HG03460 (cell line): ENCODE data around the gene HAL.

Source experiments
- ATAC-seq: cut with Tn5 transposase; IDR thresholded peaks from one replicate; pipeline ENCODE4 v1.9.1; 2021; ENCODE audit not compliant: unreplicated experiment

Gene HAL

DNA sequence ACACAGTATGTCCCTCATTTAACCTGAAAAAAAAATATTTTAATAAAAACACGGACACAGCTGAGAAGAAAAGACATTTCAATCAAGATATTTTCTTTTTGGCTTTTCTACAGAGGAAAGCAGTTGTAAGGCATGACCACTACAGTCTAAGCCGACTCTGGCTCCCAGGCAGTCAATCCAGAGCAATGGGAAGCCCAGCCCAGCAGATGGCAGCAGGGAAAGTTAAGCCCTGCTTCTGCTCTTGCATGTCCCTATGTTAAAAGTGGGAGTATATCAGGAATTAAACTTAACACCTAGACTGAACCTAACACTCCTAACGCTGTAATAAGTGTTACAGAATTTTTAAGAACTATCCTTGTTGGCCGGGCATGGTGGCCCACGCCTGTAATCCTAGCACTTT, 19.5 kb upstream of the HAL start:
- no peak for ATAC-seq

DNA sequence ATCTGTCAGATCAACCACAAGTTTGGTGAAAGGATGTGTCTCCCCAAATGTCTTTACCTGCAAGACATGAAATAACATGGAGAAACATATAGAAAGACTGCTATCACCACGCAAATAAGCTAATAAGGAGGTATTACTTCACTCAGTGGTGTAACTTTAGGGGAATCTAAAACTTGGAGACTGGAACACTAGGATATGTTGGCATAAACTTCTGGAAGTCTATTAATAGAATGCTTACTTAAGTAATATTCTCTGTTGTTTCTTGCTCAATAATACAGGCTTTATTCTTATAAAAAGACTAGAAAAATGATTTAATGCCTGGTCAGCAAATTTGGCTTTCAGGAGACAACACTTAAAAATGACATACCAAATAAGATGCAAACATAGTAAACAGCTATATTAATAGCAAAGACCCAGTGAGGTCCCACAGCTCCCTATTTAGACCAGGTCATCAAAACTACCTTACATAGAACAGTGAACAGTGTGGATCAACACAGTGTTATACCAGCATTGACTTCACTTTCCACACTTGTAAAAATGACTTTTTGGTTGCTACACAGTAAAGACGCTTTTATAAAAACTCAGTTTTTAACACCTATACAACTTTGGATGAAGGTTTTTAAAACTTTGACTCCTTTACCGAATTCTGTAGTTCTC, 18.9 kb upstream of the HAL start:
- ATAC-seq, result no peak

DNA sequence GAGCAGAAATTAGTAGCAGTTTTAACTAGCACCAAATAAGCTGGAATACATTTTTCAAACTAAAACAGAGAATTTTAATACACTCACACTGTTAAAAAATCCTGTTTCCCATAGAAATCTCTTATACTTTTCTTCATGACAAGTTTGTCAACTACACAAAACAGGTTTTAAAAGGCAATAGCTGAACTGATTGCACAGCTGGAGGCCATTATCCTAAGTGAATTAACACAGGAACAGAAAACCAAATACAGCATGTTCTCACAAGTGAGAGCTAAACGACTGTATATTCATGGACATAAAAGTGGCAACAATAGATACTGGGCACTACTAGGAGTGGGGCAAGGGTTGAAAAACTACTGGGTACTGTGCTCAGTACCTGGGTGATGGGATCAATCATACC, 11.6 kb upstream of the HAL start:
- no peak for ATAC-seq

DNA sequence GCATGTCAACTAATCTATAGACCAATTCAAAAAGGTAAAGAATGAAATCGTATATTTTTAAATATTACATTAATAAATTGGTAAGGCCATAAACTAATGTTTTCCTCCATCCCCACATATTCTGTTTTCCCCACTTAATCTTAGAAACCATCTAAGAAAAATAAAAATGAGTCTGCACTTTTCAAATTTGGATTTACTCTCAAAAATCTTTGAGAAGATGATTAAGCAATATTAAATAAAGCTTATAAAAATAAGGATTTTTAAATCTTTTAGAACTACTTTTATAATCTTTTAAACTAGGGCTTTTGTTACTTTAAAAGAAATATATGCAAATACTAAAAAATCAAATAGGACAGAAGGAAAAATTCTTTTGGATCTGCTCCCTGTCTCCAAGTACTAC, 10.6 kb upstream of the HAL start:
- ATAC-seq, result no peak

DNA sequence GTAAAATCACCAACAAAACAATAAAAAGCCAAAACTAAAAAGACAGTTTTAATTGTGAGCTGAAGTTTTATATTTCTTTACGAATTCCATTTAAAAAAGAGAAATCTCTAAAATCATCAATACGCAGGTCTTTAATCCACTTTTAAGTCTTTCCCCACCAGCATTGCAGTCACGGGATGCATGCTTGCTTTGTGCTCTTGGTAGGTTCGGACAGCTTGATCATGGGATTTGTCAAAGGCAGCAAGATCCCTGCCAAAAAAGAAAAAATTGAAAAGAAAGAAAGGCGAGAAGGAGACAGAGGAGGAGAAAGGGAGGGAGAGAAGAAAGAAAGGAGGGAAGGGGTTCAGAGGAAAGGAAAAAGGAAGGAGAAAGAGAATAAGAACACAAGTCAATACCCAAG, 4.7 kb upstream of the HAL start:
- no peak for ATAC-seq

DNA sequence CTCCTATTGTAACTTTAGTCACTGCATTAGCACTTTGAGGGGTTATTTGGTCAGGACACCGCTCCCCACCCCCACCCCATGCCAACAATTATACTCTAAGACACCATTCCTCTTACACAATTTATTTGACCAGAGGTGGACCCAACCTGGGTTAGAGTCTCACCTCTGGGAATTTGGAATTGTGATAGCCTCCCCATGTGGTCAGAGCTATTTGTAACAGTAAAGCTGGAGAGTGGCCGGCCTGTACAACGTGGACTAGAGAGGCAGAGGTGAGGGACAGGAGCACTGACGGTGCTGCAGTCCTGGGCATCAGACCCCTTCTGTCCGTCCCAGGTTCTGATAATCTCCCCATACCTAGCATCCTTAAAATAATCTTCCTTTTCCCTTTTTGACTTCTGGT, 3.3 kb upstream of the HAL start:
- no peak for ATAC-seq

DNA sequence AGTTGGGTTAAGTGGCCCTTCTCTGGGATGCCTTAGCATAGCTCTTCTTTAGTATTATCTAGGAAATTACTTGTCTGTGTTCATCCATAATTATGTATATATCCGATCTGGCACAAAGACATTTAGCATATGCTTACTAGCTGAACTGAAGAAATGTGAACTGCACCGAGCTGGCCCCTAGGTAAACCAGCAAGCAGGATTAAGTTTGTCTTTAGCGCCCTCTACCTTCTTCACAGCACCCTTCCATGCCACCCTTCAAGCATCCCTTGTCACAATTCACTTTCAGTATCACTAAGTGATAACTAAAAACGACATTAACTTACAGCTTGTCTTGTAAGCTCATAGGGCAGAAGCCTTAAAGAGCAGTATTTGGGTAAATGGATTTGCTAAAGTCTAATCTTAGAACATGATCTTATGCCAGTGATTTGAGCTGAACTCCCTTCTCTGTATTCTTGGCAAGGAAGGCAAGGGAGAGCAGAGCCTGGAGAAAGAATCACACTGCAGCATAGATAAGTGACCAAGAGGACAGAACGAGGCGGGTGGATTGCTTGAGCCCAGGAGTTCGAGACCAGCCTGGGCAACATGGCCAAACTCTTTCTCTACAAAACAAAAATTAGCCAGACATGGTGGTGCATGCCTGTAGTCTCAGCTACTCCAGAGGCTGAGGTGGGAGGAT, 2.6 kb upstream of the HAL start:
- peak; percentile 92 for ATAC-seq

DNA sequence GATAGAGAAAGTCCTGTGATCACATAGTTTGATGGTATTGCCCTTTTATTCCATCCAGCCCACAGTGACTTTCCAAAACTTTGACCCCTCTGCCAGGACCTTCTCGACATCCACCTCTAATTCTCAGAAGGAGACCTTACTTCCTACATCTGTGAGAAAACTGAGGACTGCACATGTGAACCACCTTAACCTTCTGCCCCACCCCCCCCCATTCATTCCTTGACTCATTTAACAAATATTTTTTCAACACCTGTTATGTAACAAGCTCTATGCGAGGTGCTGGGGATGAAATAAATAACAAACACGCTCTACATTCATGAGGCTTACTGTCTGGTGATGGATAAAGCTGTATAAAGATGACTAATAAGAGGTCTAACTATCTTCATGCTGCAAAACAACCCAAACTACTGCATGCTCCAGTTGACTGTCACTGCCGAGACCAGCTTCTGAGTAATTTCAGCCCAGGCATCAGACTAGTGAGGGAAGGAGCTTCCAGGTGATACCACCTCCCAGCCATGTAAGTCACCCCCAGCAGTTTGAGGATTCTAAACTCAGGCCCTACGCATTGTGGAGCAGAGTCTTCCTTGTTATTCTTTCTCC, 1.9 kb upstream of the HAL start:
- ATAC-seq, result no peak

DNA sequence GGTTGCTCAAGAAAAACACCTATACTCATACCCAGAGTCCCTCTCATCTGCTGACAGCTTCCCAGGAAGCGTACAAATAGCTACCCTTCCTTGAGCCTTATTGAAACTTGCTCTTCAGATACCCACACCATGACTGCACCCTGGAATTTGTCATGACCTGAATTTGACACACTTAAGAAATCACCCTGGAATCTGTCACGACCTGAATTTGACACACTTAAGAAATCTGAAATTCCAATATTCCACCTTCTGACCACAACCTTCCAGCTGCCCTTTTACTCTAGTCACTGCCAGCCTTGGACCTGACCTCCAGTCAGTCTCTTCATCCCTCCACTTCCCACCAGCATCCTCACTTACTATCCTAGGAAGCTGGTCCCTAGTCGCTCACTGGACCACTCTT, 1.1 kb upstream of the HAL start:
- no peak for ATAC-seq

DNA sequence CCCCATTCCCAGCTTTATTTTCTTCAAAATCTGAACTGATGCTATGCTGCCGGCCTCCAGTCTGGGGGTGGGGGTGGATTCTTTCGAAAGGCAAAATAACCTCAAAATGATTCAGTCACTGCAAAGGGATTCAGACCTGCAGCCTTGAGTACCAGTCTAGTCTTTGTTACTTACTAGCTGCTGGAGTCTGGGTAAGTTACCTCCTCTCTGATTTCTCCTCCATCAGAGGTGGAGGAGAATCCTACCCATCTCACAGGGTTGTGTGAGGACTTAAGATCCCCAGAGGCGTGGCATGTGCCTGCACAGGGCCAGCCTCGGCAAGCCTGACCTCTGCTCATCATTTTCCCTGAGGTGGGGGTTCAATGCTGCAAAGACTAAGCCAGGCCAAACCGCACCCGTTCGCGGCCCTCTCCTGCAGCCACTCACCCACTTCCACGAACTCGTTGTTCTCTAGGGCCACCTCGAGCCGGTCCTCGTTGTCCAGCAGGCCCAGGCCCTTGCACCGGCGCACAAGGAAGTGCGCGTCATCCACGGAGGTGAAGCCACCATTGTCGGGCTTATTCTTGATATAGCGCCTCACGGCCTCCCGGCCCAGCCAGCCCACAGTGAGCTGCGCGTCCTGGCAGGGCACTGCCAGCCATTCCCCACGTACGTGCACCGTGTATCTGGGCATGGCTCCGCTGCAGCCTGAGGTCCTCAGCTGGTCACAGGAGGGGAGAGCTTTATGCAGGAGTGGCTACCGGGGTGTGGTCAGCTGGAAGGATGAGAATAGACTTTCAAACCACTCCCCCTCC, 709 bp downstream of the HAL start:
- no peak for ATAC-seq

DNA sequence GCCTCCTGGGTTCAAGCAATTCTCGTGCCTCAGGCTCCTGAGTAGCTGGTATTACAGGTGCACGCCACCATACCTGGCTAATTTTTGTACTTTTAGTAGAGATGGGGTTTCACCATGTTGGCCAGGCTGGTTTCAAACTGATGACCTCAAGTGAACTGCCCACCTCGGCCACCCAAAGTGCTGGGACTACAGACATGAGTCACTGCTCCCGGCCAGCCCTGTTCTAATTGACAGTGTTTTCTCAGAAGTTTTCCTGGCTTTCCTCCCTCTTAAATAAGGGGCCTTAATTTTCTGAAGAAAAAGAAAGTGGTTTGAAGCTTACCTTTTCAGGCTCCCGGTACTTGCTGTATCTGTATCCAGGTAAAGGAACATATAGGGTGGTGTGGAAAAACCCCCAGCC, 1.7 kb downstream of the HAL start:
- ATAC-seq, result no peak

DNA sequence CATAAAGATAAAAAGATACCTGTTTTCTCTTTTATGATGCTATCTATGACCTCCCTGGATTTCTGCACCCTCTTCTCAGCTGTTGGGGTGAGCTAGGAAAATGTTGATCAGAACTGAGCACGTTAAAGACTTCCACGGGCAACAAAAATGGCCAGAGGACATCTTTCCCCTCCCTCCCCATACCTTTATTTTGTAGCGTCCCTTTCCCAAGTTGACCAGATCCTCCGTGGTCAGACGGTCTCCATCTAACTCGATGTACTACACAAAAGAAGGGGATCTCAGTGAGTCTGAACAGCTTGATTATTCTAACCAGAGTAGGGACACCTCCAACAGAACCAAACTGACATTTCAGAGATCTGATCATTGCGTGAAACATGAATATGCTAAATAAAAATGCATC, 2.2 kb downstream of the HAL start:
- ATAC-seq, result no peak

DNA sequence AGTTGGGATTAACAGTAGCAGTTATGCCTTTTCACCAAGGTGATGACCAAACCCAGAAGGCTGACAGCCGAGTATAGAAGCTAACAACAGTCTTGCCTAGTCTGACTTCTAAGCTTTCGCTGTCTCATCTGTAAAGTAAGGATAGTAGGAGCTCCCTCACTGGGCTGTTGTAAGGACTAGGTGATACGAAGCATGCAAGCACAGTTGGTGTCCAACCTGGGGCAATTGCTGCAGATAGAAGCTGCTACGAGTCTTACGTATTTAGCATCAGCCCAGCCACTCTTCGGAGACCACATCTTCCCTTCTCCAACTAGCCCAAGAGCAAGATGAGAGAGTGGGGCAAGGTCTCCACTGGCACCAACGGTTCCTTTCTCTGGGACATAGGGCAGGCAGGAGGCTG, 6.0 kb downstream of the HAL start:
- ATAC-seq, result no peak

DNA sequence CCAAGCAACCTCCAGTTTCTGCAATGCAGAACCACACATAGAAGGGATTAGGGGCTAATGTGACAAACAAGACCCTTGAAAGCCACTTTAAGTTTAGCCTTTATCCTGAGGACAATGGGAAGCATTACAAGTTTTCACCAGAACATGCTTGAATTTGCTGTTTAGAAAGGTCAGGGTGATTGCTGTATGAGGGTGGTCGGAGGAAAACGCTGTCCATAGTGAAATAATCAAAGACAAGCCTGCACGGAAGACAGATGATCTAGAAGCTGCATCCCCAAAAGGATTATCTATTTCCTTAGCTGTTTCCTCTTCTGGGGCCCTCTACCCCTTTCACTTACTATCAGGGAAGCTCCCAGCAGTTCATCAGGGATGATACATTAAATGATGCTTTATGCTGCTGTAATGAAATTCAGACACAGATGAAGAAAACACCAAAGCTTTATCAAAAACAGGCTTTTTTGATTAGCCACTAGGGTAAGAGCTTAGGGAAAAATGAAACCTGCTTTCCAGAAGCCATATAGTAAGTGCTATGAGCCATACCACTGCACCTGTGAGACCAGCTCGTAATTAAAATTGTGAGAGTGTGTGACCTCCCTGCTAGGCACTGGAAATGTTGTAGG, 6.5 kb downstream of the HAL start:
- no peak for ATAC-seq

DNA sequence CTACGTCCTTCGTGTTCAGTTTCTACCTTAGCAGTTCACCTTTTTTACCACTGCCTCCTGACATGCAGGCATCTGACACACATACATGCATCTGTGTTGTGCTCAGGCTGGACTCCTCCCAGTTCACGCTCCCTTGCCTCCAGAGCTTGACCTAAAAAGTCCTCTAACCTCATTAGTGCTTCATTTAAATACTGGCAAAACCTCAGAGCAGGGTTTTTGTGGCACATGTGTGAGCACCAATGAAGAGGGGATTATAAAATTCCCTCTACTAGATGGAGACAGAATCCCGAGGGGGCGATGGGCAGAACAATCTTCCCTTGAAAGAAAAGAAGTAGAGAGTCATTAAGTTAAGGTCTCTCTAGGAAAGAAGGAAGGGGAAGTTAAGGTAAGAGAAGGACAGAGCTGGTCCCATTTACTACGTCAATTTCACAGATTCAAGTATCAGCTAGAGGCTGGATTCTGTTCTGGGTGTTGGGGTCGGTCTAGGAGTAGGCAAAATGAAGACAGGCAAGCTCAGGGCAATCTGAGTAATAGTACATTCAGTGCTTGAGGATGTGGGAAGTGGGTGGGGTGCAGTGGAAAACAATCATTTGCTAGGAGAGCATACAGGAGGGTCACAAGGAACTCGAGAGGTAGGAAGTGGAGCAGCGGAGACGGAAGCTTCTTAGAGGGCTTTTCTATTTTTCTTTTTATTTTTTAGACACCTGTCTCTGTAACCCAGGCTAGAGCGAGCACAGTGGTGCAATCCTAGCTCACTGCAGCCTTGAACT, 7.5 kb downstream of the HAL start:
- no peak for ATAC-seq

DNA sequence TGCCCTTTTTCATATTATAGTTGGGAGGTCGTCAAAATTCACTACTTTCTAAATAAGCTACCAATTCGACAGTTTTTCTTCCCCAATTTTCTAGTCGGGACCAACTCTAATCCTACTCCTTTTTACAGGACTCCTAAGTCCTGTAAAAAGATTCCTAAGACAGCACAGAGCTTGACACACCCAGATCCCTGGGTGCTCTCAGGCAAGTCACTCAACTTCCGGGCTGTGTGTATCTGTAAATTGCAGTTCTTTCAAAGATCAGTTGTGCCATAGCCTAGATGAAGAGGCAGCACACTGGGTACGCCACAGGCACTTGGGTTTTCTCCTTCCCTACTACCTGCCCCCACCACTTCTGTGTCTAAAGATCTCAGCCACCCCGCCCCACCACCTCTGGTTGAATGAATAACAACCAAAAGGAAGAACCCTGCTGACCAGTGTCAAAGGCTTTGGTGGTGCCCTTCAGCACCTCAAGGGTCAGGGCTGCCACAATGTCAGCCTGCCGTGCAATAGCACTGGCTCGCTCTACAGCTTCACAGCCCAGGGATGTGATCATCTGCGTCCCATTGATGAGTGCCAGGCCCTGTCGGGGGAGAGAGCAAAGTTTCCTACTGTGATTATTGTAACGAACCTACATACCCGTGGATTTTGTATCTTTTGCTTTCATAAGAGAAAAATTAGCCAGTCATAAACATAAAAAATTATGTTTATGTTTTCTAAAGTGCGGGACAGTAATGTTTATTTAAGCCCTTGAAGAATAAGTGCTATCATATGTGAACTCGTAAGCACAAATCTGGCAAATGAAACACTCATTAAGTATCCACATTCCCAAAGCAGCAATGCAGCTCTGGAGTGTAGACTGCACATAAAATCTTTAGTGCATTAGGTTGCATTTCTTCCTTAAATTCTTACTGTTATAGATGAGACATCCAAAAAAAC, 9.2 kb downstream of the HAL start:
- ATAC-seq, result no peak

DNA sequence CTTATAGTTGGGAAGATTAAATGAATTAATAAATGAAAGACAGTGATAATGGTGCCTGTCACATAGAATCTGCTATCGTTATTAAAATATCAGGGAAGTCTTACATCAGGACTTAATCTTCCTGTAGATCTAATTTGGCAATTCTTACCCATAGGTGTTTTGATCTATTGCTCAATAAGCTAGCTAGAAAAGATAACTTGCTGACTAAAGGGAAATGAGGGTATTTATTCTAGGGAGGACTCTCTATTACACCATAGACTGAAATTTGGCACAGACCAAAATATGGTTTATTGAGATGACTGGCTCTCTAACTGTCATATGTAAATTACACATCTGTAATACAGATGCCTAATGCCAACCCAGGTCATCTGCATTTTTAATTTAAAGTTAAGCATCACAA, 11.5 kb downstream of the HAL start:
- ATAC-seq, result no peak

DNA sequence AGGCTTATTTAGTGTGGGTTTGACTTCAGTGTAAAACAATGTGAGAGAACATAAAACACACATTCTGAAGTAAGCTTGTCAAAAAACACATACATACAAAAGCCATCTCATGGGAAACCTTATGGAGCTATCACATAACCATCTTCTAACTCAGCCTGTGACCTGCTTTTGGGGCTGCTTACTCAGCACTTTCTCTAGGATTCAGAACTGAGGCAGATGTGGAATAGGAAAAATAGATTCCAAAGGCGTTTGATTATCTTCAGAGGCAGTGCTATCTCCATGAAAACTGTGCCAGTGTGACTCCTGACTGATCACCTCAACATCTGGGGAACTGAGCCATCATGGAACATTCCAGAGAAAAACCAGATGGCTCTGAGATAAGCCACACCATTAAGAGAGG, 13.5 kb downstream of the HAL start:
- no peak for ATAC-seq

DNA sequence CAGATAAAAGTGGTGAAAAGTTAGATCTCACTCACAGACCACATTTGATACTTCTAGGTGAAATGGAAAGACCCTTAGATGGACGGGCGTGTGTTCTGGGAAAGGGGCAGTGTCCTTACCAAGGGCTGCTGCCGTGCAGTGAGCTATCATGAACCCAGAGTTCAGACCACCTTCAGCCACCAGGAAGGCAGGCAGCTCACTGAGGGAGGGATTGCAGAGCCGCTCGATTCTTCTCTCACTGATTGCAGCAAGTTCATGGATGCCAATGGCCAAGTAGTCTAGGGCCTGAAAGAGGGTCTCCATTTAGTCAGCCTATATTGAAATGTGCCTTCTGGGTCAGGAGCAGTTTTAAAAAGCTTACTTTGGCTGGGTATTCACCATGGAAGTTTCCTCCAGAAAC, 15.7 kb downstream of the HAL start:
- no peak for ATAC-seq

DNA sequence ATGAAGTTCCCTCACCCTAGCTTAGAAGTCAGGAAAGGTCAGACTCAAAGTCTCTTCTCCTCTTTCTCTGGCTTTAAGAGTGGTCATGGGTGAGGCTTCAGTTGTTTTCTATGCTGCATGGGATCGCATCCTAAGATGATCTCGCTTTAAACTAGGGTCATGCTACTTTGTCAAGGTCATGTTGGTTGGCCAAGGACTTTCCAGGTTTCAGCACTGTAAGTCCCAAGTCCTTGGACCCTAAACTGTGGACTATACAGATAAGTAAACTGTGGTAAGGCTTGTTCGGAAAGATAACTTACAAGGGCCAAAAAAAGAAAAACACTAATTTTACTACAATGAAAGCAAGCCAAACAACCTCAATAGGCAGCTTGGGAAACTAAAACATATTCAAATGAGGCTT, 17.4 kb downstream of the HAL start:
- ATAC-seq, result no peak
